Measurements from ENCODE around the gene TRPC1.
"Not testable (repeated sequence)": the region's sequence is repeated elsewhere in the genome, so short reads cannot be mapped to it uniquely, and the experiment has no call there.

TRPC1 gene

GRCh38 chr3:142705198-142705597 is 18.6 kb upstream of the TRPC1 start:
- H3K27ac ChIP-seq = no peak overlapping the region
- no peak for DNase-seq (ENCODE audit: low spot score)
- no peak for TF ChIP-seq CTCF (IDR thresholded peaks at IDR 0.05)
- H3K4me3 ChIP-seq = no peak overlapping the region

GRCh38 chr3:142706321-142707127 is 17.3 kb upstream of the TRPC1 start:
- H3K4me3 ChIP-seq = no peak overlapping the region
- no peak for DNase-seq (ENCODE audit: low spot score)
- TF ChIP-seq CTCF (IDR thresholded peaks at IDR 0.05) = no peak
- H3K27ac ChIP-seq = no peak overlapping the region

GRCh38 chr3:142709207-142709606 is 14.6 kb upstream of the TRPC1 start:
- no peak for TF ChIP-seq CTCF (IDR thresholded peaks at IDR 0.05)
- Histone ChIP-seq H3K4me3 (no peak overlapping the region), H3K27ac (no peak overlapping the region)
- no peak for DNase-seq (ENCODE audit: low spot score)

GRCh38 chr3:142714882-142715281 is 9.0 kb upstream of the TRPC1 start:
- not testable (repeated sequence) for H3K27ac ChIP-seq; H3K4me3 ChIP-seq; DNase-seq (ENCODE audit: low spot score)

- H3K4me3 ChIP-seq = no peak overlapping the region
- H3K27ac ChIP-seq = no peak overlapping the region
- DNase-seq (ENCODE audit: low spot score) = no peak
- no peak for TF ChIP-seq CTCF (IDR thresholded peaks at IDR 0.05)
Observed at GRCh38 chr3:142716102-142716501, 7.7 kb upstream of the TRPC1 start.

DNA sequence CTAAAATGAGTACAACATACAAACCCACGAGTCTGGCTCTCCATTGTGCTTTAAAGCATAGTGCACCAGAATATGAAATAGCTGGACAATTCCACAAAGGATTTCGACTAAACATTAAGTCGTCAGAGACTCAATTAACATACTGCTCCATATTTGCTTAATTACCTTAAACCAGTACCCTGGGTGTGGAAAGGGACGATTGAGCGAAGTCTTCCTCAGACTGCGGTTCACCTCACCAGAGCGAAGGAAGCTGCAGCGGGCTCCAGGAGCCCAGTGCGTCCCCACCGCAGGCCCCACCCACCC is 218 bp upstream of the TRPC1 start:
- Histone ChIP-seq H3K27ac (peak overlapping the region; percentile 91 to 99), H3K4me3 (peak overlapping the region; percentile 99)
- DNase-seq (ENCODE audit: low spot score) = no peak
- TF ChIP-seq CTCF (IDR thresholded peaks at IDR 0.05) = no peak

DNA sequence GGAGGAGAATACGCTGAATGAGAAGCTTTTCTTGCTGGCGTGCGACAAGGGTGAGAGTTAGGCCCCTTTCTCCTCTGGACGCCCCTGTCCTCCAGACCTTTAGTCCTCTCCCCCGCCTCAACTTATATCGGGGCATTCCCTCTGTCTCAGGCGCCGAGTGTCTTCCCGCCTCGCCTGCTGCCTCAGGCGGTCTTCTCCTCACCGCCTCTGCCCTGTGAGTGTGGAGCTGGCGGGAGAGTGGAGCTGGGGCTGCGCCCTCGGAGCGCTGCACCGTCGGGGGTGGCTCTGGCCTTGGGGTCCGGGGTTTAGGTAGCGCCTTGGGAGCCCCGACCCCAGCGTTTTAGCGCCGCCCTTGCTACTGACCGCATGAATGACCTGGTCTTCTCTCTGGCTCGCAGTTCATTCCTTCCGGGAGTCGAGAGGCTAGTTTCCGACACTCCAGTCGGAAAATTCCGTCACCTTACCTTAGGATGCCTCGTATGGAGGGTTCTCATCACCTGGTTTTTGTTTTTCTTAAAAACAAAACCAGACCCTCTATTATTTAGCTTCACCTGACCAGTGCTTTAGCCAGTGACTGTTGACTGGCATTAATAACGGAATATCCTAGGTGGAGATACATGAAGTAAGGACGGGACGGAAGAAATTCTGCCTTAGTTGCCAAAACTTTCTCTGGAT is 985 bp downstream of the TRPC1 start:
- TF ChIP-seq CTCF (IDR thresholded peaks at IDR 0.05) = no peak
- Histone ChIP-seq H3K27ac (peak overlapping the region; percentile 91 to 99), H3K4me3 (peak overlapping the region; percentile 99)
- peak; percentile 76 for DNase-seq (ENCODE audit: low spot score)

All from coronary artery (tissue), 2 donors.